SK-N-SH treated with all-trans-retinoic acid at 6 μM for 48 hours (cell line): ENCODE data around the gene OSBPL3.

Experiments
- ARNTL ChIP-seq: fragments of 450-650 bp; formaldehyde crosslinking; IDR thresholded peaks from 2 replicates; pipeline ENCODE4 v1.5.0; 2020; ENCODE audit warnings: low read depth, mild to moderate bottlenecking, moderate library complexity, borderline replicate concordance
- CSDC2 ChIP-seq: fragments of 250-450 bp; sonication (Bioruptor Pico); IDR thresholded peaks from 2 replicates; pipeline ENCODE4 v1.5.0; 2020; ENCODE audit warnings: mild to moderate bottlenecking, moderate library complexity
- ESRRG ChIP-seq: fragments of 250-450 bp; sonication (Bioruptor Pico); IDR thresholded peaks from 2 replicates; pipeline ENCODE4 v1.6.1; 2021; ENCODE audit warnings: mild to moderate bottlenecking
- ISL1 ChIP-seq: fragments of 250-450 bp; sonication (Bioruptor Pico); IDR thresholded peaks from 2 replicates; pipeline ENCODE4 v2.1.2; 2022; ENCODE audit warnings: mild to moderate bottlenecking, moderate library complexity
- PATZ1 ChIP-seq: fragments of 250-450 bp; sonication (Bioruptor Pico); IDR thresholded peaks from 2 replicates; pipeline ENCODE4 v1.8.0; 2020; ENCODE audit warnings: mild to moderate bottlenecking, moderate library complexity, borderline replicate concordance
- POU6F1 ChIP-seq: fragments of 250-450 bp; sonication (Bioruptor Pico); IDR thresholded peaks from 2 replicates; pipeline ENCODE4 v1.8.0; 2021; ENCODE audit warnings: low read depth, mild to moderate bottlenecking, moderate library complexity, borderline replicate concordance
- RARB ChIP-seq: fragments of 250-450 bp; sonication (Bioruptor Pico); IDR thresholded peaks from 2 replicates; pipeline ENCODE4 v1.8.0; 2021; ENCODE audit warnings: mild to moderate bottlenecking, moderate library complexity
- TOX ChIP-seq: fragments of 250-450 bp; sonication (Bioruptor Pico); IDR thresholded peaks from 2 replicates; pipeline ENCODE4 v1.8.0; 2021; ENCODE audit warnings: mild to moderate bottlenecking, moderate library complexity, borderline replicate concordance
- TSHZ2 ChIP-seq: fragments of 250-450 bp; sonication (Bioruptor Pico); IDR thresholded peaks from 2 replicates; pipeline ENCODE4 v1.5.0; 2020; ENCODE audit warnings: mild to moderate bottlenecking, moderate library complexity
- ZFP3 ChIP-seq: fragments of 250-450 bp; sonication (Bioruptor Pico); IDR thresholded peaks from 2 replicates; pipeline ENCODE4 v1.5.0; 2020; ENCODE audit warnings: mild to moderate bottlenecking, moderate library complexity
- ZFP30 ChIP-seq: fragments of 450-650 bp; formaldehyde crosslinking; IDR thresholded peaks from 2 replicates; pipeline ENCODE4 v1.5.0; 2022; ENCODE audit warnings: mild to moderate bottlenecking, moderate library complexity
- TF ChIP-seq, protein P1 (sequence below): fragments of 250-450 bp; sonication (Bioruptor Pico); IDR thresholded peaks from 2 replicates; pipeline ENCODE4 v1.5.1; 2020; ENCODE audit warnings: low read depth, mild to moderate bottlenecking, moderate library complexity

DNA sequence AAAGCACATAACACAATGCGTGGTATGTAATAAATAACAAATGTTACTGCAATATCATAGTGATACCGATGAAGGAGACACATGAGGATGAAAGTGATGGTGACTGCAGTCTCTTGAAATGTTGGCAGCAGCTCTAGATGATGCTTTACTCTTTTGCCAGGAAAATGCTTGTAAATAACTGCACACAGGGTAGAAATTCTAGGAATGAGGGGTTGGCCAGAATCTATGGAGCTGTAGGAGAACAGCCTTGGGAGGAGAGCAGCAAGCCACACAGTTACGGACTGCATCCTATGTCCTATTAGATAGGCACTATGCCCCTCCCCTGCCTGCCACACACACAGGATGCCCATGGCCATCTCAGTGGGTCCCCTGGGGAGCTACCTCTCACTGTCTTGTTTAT lies 125.1 kb downstream of the OSBPL3 start:
- TF ChIP-seq CSDC2 (CRISPR knock-in tag) (no peak), ISL1 (CRISPR knock-in tag) (no peak), PATZ1 (CRISPR knock-in tag) (no peak), ARNTL (CRISPR knock-in tag) (no peak), RARB (CRISPR knock-in tag) (no peak), TOX (CRISPR knock-in tag) (no peak), ZFP30 (no peak), TSHZ2 (CRISPR knock-in tag) (no peak), ESRRG (CRISPR knock-in tag) (no peak), POU6F1 (no peak), ZFP3 (CRISPR knock-in tag) (no peak)
- TF ChIP-seq, protein P1, sequence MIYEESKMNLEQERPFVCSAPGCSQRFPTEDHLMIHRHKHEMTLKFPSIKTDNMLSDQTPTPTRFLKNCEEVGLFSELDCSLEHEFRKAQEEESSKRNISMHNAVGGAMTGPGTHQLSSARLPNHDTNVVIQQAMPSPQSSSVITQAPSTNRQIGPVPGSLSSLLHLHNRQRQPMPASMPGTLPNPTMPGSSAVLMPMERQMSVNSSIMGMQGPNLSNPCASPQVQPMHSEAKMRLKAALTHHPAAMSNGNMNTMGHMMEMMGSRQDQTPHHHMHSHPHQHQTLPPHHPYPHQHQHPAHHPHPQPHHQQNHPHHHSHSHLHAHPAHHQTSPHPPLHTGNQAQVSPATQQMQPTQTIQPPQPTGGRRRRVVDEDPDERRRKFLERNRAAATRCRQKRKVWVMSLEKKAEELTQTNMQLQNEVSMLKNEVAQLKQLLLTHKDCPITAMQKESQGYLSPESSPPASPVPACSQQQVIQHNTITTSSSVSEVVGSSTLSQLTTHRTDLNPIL (CRISPR knock-in tag) = no peak
